GM23338 (cell line): Measurements from ENCODE around the gene CARD10. TPM values are rescaled to one million over a fixed set of nuclear protein-coding genes. Genes with fewer than 3 reads are reported as not detected.

Experiments used
- ATAC-seq: fragments of 200-7000 bp; cut with Tn5 transposase; 3 replicates; pipeline ENCODE4 v1.9.1; 2020
- DNase-seq: peaks from one replicate; pipeline ENCODE4 v3.0.0-alpha.2; 2015; ENCODE audit warnings: low spot score
- H2AFZ ChIP-seq: fragments of 200-600 bp; sonication (generic); 2 replicates; pipeline ENCODE4 v1.8.0; 2016; ENCODE audit warnings: antibody characterized with exemption, mild to moderate bottlenecking, moderate library complexity
- H3F3A ChIP-seq: fragments of 200-600 bp; sonication (generic); replicated peaks from 2 replicates; pipeline ENCODE4 v1.8.0; 2017; ENCODE audit warnings: antibody characterized with exemption, mixed run types, low read depth
- H3K27ac ChIP-seq: fragments of 200-600 bp; sonication (generic); 2 replicates; pipeline ENCODE4 v1.6.1; 2016; ENCODE audit warnings: low read depth
- H3K27me3 ChIP-seq: fragments of 200-600 bp; sonication (generic); 2 replicates; pipeline ENCODE4 v1.8.0; 2016; ENCODE audit warnings: mild to moderate bottlenecking, mixed run types, moderate library complexity; ENCODE audit not compliant: insufficient read depth
- H3K36me3 ChIP-seq: fragments of 200-600 bp; sonication (generic); 2 replicates; pipeline ENCODE4 v1.8.0; 2016; ENCODE audit warnings: mild to moderate bottlenecking; ENCODE audit not compliant: insufficient read depth
- H3K4me1 ChIP-seq: fragments of 200-600 bp; sonication (generic); 2 replicates; pipeline ENCODE4 v1.8.0; 2016; ENCODE audit warnings: mild to moderate bottlenecking, moderate library complexity; ENCODE audit not compliant: insufficient read depth
- H3K4me2 ChIP-seq: fragments of 200-600 bp; sonication (generic); 2 replicates; pipeline ENCODE4 v1.7.1; 2017; ENCODE audit warnings: mixed run types
- H3K4me3 ChIP-seq: fragments of 200-600 bp; sonication (generic); 2 replicates; pipeline ENCODE4 v1.6.1; 2016; ENCODE audit warnings: mixed run types
- H3K79me2 ChIP-seq: fragments of 200-600 bp; sonication (generic); replicated peaks from 2 replicates; pipeline ENCODE4 v1.8.0; 2017; ENCODE audit warnings: mild to moderate bottlenecking; ENCODE audit not compliant: insufficient read depth
- H3K9me2 ChIP-seq: fragments of 200-600 bp; sonication (generic); 2 replicates; pipeline ENCODE4 v1.8.0; 2017; ENCODE audit not compliant: insufficient read depth
- H4K20me1 ChIP-seq: fragments of 200-600 bp; sonication (generic); replicated peaks from 2 replicates; pipeline ENCODE4 v1.8.0; 2017; ENCODE audit warnings: mild to moderate bottlenecking; ENCODE audit not compliant: insufficient read depth
- H3K27ac Mint-ChIP-seq: 2 replicates; pipeline ENCODE4 v1.8.0; 2020; ENCODE audit warnings: inconsistent platforms, mild to moderate bottlenecking, moderate library complexity, mixed read lengths
- H3K27me3 Mint-ChIP-seq: 3 replicates; pipeline ENCODE4 v1.8.0; 2022; ENCODE audit warnings: low read depth, mild to moderate bottlenecking, moderate library complexity, mixed read lengths, inconsistent platforms; ENCODE audit not compliant: insufficient read depth, poor library complexity
- H3K36me3 Mint-ChIP-seq: 3 replicates; pipeline ENCODE4 v1.8.0; 2021; ENCODE audit warnings: low read depth, mild to moderate bottlenecking, inconsistent platforms, moderate library complexity, mixed read lengths
- H3K4me1 Mint-ChIP-seq: 3 replicates; pipeline ENCODE4 v1.8.0; 2020; ENCODE audit warnings: mild to moderate bottlenecking, inconsistent platforms, mixed read lengths
- H3K4me3 Mint-ChIP-seq: 3 replicates; pipeline ENCODE4 v1.8.0; 2021; ENCODE audit warnings: moderate library complexity, mild to moderate bottlenecking, inconsistent platforms, mixed read lengths
- H3K9me3 Mint-ChIP-seq: 3 replicates; pipeline ENCODE4 v1.8.0; 2020; ENCODE audit warnings: moderate library complexity, mild to moderate bottlenecking, inconsistent platforms, mixed read lengths
- CREB1 ChIP-seq: fragments of 250-450 bp; sonication (Bioruptor Pico); IDR thresholded peaks from 2 replicates; pipeline ENCODE4 v1.5.0; 2020; ENCODE audit warnings: low read depth, mild to moderate bottlenecking, moderate library complexity
- CTCF ChIP-seq, 2 experiments: fragments of 200-600 bp in 1 of 2; sonication (generic) in 1 of 2; conservative IDR thresholded peaks; 2 replicates each; pipeline versions ENCODE4 v1.5.1 to v1.6.1; 2016 to 2017; ENCODE audit warnings: antibody characterized with exemption in 2 of 2, low read depth in 2 of 2, mild to moderate bottlenecking in 2 of 2, moderate library complexity in 1 of 2
- ETS1 ChIP-seq: IDR thresholded peaks from 2 replicates; pipeline ENCODE4 v1.6.1; 2016; ENCODE audit warnings: antibody characterized with exemption
- POLR2AphosphoS5 ChIP-seq: IDR thresholded peaks from 2 replicates; pipeline ENCODE4 v1.6.1; 2016; ENCODE audit warnings: antibody characterized with exemption, low read depth
- STAT1 ChIP-seq: IDR thresholded peaks from one replicate; pipeline ENCODE4 v1.6.1; 2016; ENCODE audit warnings: antibody characterized with exemption; ENCODE audit not compliant: unreplicated experiment
- ZNF114 ChIP-seq: fragments of 250-450 bp; sonication (Bioruptor Pico); IDR thresholded peaks from 2 replicates; pipeline ENCODE4 v1.5.0; 2020; ENCODE audit warnings: mild to moderate bottlenecking, moderate library complexity
- ZNF331 ChIP-seq: fragments of 250-450 bp; sonication (Bioruptor Pico); IDR thresholded peaks from 2 replicates; pipeline ENCODE4 v1.5.0; 2020; ENCODE audit warnings: low read depth, mild to moderate bottlenecking, moderate library complexity
- ZNF462 ChIP-seq: fragments of 250-450 bp; sonication (Bioruptor Pico); IDR thresholded peaks from 2 replicates; pipeline ENCODE4 v1.5.0; 2020; ENCODE audit warnings: mild to moderate bottlenecking, moderate library complexity
- polyA plus RNA-seq: library from polyadenylated mRNA; unstranded; fragments of >200 nt; fragmentation: Nextera tagmentation; extraction: Ambion mirVana; gene quantifications from 2 replicates; pipeline ENCODE4 v1.2.1, GENCODE V29; 2016
- total RNA-seq: library from RNA; depleted of rRNA; stranded (reverse); fragments of >200 nt; shearing (Covaris generic); gene quantifications from 2 replicates; pipeline ENCODE4 v1.2.3, GENCODE V29; 2014

Gene CARD10
- total and polyA plus RNA-seq, 2 experiments from 2014 or later: 5.4 to 17.2 TPM

- Histone ChIP-seq H4K20me1 (no peaks in the 10 kb centered on the region), H3K79me2 (no peaks in the 10 kb centered on the region), H3F3A (no peaks in the 10 kb centered on the region), H2AFZ (no peak overlapping the region), H3K4me1 (peaks cover 4% of the 10 kb centered on the region; the same call in 1 of the 2 replicates), H3K27ac (no peak overlapping the region), H3K4me3 (no peak overlapping the region), H3K27me3 (no peaks in the 10 kb centered on the region), H3K4me2 (no peak overlapping the region), H3K9me2 (no peaks in the 10 kb centered on the region), H3K36me3 (no peaks in the 10 kb centered on the region)
- DNase-seq (peak; percentile 86), ATAC-seq (peak; percentile 83)
- H3K4me1 Mint-ChIP-seq: peaks cover 37% of the 10 kb centered on the region
- no peaks in the 10 kb centered on the region; the same call in 2 of the 3 replicates for H3K9me3 Mint-ChIP-seq
- H3K27ac Mint-ChIP-seq: no peak overlapping the region
- peak; percentile 77 to 80 for TF ChIP-seq CTCF (conservative IDR thresholded peaks at IDR 0.05; ENCODE audit: low read depth in 2 of 2)
- no peak for TF ChIP-seq POLR2AphosphoS5
- no peak overlapping the region for H3K4me3 Mint-ChIP-seq
- H3K36me3 Mint-ChIP-seq: no peaks in the 10 kb centered on the region; the same call in 2 of the 3 replicates
- H3K27me3 Mint-ChIP-seq: peaks cover 8% of the 10 kb centered on the region
Measured at GRCh38 chr22:37492428-37493344, 26.5 kb downstream of the CARD10 start.

- H3K27ac ChIP-seq: no peak overlapping the region
- TF ChIP-seq ZNF331: no peak
- no peak for TF ChIP-seq ETS1
- no peak for TF ChIP-seq CREB1 (CRISPR knock-in tag)
- no peak for TF ChIP-seq STAT1
- TF ChIP-seq ZNF462 (CRISPR knock-in tag): no peak
- no peak for TF ChIP-seq ZNF114 (CRISPR knock-in tag)
- TF ChIP-seq POLR2AphosphoS5: no peak
- no peaks in the 10 kb centered on the region for H3K36me3 ChIP-seq
- H3K36me3 Mint-ChIP-seq: no peaks in the 10 kb centered on the region; the same call in 2 of the 3 replicates
- no peaks in the 10 kb centered on the region for H3K9me2 ChIP-seq
- H3K79me2 ChIP-seq: no peaks in the 10 kb centered on the region
- no peaks in the 10 kb centered on the region; the same call in 2 of the 3 replicates for H3K9me3 Mint-ChIP-seq
- no peak overlapping the region for H3K4me3 ChIP-seq
- no peaks in the 10 kb centered on the region for H3K27me3 ChIP-seq
- no peak overlapping the region for H3K4me3 Mint-ChIP-seq
- H2AFZ ChIP-seq: no peak overlapping the region
- ATAC-seq (no peak), DNase-seq (no peak)
- H4K20me1 ChIP-seq: no peaks in the 10 kb centered on the region
- H3K4me1 ChIP-seq: peaks cover 13% of the 10 kb centered on the region; the same call in 1 of the 2 replicates
- peaks cover 11% of the 10 kb centered on the region for H3K27me3 Mint-ChIP-seq
- H3K27ac Mint-ChIP-seq: no peak overlapping the region
- H3K4me2 ChIP-seq: no peak overlapping the region
- H3F3A ChIP-seq: no peaks in the 10 kb centered on the region
- peaks cover 43% of the 10 kb centered on the region for H3K4me1 Mint-ChIP-seq
Measured at GRCh38 chr22:37491559-37492427, 27.4 kb downstream of the CARD10 start.
